ENCODE data around the gene IRF5.

The IRF5 gene

GRCh38 chr7:128906766-128907559, 30.8 kb upstream of the IRF5 start:
- DNase-seq: no peak

DNA sequence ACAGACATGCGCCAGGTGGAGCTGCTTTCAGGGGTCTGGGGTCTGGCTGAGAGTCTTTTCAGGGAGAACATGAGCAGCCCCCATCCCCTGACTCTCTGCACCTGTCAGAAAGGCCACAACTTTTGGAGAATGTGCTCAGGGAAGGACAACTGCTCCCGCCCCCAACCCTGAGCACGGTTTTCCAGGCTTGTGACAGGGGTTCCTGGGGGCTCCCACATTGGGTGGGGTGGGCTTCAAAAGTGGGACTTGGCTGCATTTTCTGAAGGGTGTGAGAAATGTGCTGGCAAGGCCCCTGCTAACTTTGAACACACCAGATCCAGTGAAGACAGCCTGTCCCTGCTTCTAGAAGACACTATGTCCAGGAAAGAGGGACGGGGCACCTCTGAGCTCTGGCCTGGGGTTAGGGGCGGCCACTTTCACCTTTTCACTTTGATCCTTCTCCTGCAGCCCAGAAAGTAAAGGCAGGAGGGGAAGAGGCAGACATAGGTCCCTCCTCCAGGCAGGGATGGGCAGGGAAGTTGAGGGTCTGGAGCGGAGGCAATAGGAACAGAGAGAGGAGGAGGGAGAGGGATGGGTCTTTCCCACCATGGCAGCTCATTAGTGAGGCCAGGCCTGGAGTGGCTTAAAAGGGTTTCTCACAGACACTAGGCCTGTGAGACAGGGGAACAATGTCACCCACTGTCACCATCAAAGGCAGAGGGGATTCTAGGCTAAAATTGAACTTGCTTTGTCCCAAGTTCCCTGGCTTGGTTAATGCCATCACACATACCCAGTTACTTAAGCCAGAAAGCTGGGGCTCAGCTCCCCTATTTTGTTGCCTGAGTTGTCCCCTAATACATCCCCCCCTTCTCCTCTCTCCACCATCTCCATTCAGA, 28.7 kb upstream of the IRF5 start:
- no peak for DNase-seq

DNA sequence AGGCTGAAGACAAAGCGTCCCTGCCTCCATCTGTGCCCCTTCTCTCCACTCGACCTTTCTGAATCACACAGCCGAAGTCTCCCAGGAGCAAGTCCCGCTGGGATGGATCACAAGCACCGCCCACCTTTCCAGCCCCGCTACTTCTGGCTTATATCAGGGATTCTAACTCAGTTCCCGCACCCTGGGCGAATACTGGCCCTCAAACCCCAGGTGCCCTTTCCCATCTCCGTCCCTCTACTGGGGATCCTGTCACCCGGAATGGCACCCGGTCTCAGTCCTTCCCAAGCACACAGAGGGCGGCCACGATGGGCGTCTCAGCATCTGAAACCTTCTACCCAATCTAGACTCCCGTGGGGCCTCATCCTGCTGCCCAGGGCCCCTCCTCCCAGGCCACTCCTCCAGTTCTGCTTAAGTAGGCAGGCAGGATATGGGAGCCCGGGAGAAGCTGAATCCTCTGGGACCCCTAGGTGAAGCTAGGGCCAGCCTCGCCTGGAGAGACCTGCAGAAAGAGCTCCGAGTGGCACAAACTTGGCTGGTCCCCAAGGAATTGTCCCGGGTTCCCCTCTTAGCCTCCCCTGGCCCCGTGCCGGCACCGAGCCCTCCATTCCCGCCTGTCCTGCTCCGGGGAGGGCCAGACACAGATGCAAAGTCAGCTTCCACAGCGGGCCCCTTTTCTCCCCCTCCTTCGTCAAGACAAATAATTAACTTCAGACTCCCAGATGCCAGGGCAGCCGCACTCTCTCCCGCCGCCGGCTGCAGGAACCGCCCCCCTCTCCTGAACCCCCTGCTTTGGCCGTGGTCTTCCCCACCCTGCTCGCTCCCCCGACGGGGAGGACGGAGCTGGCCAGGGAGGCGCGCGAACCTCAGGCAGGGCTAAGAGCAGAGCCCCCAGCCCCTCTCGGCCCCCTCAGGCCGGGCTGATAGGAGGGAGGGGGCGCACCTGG, 27.8 kb upstream of the IRF5 start:
- no peak for DNase-seq

GRCh38 chr7:128910569-128910945, 27.2 kb upstream of the IRF5 start, which contains the start of gene KCP:
TSS of gene KCP (minus strand) at chr7:128910709. CDS start at chr7:128910676, 33 bp downstream.
- no peak for DNase-seq

DNA sequence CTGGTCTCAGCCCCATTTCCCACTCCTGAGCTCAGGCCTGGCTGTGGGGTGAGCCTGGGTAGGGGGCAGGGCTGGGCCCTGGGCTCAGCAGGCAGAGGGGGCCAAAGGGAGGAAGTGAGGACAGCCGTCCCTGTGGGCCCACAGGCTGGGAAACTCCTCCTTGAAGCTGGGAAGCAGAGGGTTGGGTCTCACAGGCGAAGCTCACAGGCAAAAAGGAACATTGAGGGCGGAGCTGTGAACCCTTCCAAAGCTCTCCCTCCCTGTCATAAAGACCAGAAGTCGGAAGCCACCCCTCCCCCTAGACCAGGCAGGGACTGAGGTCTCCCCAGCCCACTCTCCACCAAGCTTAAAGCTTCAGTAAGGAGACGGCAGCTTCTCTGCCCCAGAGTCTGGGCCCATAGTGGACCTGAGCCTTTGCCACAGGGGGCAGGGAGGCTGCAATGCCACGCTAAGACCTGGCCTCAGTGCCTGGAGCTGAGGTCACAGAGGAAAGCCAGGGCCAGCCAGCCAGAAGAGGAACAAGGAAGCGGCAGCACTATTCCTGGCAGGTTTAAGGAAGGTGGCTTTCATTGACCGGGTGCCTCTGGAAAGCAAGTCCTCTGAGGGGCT, 26.2 kb upstream of the IRF5 start:
- DNase-seq: no peak

DNA sequence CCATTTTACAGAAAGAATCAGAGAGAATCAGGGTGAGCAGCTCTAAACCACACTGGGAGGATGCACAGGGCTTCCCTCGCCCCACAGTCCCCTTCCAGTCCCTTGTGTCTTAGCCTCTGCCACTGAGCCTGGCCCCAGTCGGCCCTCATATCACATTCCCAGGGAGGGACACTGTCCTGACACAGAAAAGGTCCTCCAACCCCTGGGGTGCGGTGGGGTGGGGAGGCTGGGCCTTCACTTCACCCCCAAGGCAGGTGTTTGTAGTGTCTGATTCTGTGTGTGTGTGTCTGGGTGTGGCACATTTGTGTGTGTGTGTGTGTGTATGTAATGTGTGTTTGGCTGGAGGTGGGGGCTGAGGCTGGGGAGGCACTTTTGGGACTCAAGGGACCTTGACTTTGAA, 25.4 kb upstream of the IRF5 start:
- DNase-seq: no peak

GRCh38 chr7:128912709-128913495, 24.8 kb upstream of the IRF5 start:
- DNase-seq: peak; percentile 10

- DNase-seq: peak; percentile 46
Observed at GRCh38 chr7:128913870-128914565, 23.7 kb upstream of the IRF5 start.

- DNase-seq: peak; percentile 65
Observed at GRCh38 chr7:128914566-128915151, 23.1 kb upstream of the IRF5 start.

GRCh38 chr7:128915271-128915819, 22.4 kb upstream of the IRF5 start:
- DNase-seq: peak; percentile 60

DNA sequence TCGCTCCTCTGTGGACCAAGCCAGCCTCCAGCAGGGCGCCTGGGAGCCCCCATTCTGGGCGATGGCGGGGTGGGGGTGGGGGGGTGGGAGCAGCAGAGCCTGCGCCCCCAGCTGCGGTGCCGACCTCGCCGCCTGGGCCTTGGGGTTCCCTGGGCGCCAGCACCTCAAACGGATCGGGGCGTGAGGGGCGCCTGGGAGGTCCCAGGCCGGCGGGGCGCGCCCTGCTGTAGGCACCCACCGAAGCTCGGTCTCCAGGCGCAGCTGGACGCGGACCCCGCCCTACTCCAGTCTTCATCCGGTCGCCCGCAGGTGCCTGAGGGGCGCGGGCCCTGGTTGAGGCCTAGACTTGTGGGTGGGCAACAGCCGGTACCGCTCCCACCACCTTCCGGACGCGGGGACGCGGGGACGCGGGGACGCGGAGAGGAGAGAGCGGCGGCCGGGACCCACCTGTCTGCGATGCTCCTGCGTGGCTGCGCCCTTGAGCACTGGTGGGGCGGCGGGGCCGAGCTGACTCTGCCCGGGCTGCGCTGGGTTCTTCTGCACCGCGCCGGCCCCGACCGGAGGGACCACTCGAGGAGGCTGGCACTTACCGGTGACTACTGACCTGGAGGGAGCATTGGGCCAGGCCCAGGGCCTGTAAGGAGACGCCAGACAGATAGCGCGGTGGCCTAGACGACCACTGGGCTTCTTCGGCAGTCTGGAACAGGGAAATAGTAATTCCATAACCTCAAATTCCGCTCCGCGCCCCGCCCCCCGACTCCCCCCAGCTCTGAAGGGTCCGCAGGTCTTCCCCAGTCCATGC, 21.7 kb upstream of the IRF5 start:
- peak; percentile 61 for DNase-seq

GRCh38 chr7:128916643-128916915, 21.1 kb upstream of the IRF5 start:
- DNase-seq: peak; percentile 34

DNA sequence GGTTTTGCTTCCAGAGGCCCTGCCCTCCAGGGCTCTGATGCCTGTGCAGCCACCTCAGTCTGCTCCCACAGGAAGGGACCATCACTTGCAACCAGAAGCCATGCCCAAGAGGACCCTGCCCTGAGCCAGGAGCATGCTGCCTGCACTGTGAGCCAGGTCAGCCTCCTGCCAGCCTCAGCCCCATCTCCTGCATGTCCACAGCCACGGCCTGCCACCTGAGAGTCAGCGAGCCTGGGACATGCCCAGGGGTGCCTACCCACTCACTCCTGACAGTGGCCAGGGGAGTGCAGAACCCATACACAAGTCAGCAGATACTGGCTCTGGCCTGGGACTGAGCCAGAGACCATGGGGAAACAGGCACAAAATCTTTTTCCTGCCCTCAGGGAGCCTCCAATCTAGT, 20.6 kb upstream of the IRF5 start:
- peak; percentile 43 for DNase-seq

DNA sequence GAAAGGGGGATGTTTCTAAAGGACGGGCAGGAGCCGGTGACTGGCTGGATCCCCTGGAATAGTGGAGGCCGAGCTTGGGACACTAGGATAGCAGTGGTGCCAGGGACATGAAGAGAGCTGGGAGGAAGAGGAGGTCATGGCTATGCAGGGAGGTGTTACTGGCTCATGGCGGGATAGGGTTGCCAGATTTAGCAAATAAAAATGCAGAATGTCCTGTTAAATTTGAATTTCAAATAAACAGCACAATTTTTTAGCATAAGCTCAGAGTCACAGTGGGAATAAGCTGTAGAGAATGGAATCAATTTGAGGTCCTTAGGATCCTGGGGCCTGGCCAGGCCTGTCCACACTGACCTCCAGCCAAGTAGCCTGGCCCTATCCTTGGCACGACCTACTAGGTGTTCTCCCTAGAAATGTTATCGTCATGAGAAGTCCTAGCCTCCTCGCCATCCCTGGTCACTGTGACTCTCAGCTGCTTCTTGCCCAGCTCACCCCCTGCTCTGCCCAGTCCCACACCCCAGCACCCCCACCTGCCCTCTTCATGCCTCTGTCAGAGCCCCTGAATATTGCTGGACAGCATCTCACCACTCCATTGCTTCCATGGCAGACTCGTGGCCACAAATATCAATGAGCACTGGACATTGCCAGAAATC, 19.6 kb upstream of the IRF5 start:
- DNase-seq: peak; percentile 48

DNA sequence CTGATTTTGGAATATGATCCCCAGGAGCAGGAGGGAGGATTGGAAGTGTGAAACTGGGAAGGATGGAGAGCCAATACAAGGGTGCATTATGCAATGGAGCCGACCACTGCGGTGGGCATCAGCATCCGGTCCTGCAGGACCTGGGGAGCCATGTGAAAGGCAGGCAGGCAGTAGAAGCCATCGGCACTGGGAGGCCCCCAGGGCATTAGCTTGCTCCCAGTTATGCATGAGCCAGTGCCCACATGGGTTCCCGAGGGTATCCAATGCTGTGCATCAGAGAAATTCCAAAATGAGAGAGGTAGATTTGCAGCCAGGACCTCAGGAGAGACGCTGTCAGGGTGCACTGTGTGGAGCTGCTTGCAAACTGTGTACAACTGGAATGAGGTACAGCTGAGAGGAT, 18.5 kb upstream of the IRF5 start:
- DNase-seq: peak; percentile 39

GRCh38 chr7:128919881-128920799, 17.6 kb upstream of the IRF5 start:
- DNase-seq: peak; percentile 34

- peak; percentile 61 for DNase-seq
Observed at GRCh38 chr7:128920913-128921582, 16.7 kb upstream of the IRF5 start.

All from activated effector memory CD4-positive, alpha-beta T cell treated with anti-CD3 and anti-CD28 coated beads, Interleukin-2, amount 50 U/mL, for 16 hours (primary cell).